Panc1 (cell line): Measurements from ENCODE around the gene C1orf116.

Experiments
- CTCF ChIP-seq: fragments of 450-650 bp; IDR thresholded peaks from 2 replicates; pipeline ENCODE4 v1.5.1; 2017; ENCODE audit warnings: mild to moderate bottlenecking
- POLR2AphosphoS5 ChIP-seq: IDR thresholded peaks from 2 replicates; pipeline ENCODE4 v1.6.1; 2012; ENCODE audit warnings: mild to moderate bottlenecking, low read depth, low read length, moderate library complexity

- peak; percentile 81; the same call in 1 of the 2 replicates for TF ChIP-seq CTCF
- TF ChIP-seq POLR2AphosphoS5: no peak
Observed at GRCh38 chr1:207049974-207050391, 17.4 kb upstream of the C1orf116 start.
